ENCODE measurements around the gene CCDC12. TPM values are rescaled to one million over a fixed set of nuclear protein-coding genes. Genes with fewer than 3 reads are reported as not detected.

The CCDC12 gene
- total RNA-seq, 4 donors from 2014 or later, result 64.6 to 101 (median 82.5) TPM

GRCh38 chr3:46947546-46947901, 29.0 kb downstream of the CCDC12 start:
- intact Hi-C loops (cut with DNase I; ENCODE audit: low total_unique reads), result no loop called here
- H3K4me3 ChIP-seq (ENCODE audit: low read depth, poor library complexity, severe bottlenecking), result no peak overlapping the region
- no peak for DNase-seq (ENCODE audit: low spot score in 2 of 2)
- TF ChIP-seq POLR2A (IDR thresholded peaks at IDR 0.05), result no peak
- TF ChIP-seq, protein P1, sequence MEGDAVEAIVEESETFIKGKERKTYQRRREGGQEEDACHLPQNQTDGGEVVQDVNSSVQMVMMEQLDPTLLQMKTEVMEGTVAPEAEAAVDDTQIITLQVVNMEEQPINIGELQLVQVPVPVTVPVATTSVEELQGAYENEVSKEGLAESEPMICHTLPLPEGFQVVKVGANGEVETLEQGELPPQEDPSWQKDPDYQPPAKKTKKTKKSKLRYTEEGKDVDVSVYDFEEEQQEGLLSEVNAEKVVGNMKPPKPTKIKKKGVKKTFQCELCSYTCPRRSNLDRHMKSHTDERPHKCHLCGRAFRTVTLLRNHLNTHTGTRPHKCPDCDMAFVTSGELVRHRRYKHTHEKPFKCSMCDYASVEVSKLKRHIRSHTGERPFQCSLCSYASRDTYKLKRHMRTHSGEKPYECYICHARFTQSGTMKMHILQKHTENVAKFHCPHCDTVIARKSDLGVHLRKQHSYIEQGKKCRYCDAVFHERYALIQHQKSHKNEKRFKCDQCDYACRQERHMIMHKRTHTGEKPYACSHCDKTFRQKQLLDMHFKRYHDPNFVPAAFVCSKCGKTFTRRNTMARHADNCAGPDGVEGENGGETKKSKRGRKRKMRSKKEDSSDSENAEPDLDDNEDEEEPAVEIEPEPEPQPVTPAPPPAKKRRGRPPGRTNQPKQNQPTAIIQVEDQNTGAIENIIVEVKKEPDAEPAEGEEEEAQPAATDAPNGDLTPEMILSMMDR (IDR thresholded peaks at IDR 0.05), result no peak
- 59 to 60% methylated on average over 2 to 4 of the region's 4 CpGs for WGBS, 2 donors

DNA sequence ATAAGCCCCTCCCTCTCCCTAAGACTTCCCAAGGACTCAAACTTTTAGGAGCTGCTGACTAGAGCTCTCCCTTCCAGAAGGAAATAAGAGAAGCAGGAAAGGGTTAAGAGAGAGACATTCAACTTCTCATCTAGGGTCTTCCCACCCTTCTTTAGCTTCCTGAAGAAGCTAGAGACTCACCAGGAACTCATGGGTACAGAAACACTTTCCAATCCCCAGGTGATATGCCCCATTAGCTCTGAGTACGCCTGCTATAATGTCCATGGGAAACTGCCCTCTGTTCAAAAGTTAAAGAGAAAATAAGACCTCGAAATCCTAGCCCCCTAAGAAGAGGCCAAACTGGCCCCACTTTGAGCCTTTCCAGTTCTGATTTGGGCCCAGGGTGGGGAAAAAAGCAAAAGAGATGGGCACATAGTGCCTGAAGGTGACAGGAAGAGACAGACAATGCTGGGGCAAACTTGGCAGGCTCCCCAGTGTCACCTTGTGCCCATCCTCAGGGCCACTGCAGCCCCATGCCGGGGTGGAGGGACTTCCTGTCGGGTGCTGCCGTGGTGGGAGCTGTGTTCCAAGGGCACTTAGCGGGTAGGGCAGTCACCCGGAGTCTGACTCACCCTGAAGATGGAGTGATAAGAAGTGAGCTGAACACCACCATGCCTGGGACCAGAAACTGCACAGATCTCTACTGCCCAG, 29.5 kb downstream of the CCDC12 start:
- no peak overlapping the region for H3K4me3 ChIP-seq (ENCODE audit: low read depth, poor library complexity, severe bottlenecking)
- no peak for DNase-seq (ENCODE audit: low spot score in 2 of 2)
- 34 to 37% methylated on average over 7 of the region's 7 CpGs for WGBS, 2 donors
- TF ChIP-seq, protein P1 (IDR thresholded peaks at IDR 0.05), result no peak
- TF ChIP-seq POLR2A (IDR thresholded peaks at IDR 0.05), result no peak
- intact Hi-C loops (cut with DNase I; ENCODE audit: low total_unique reads), result no loop called here

- WGBS, 2 donors, result 23 to 55% methylated on average over 6 of the region's 6 CpGs
- intact Hi-C loops (cut with DNase I; ENCODE audit: low total_unique reads), result no loop called here
- TF ChIP-seq POLR2A (IDR thresholded peaks at IDR 0.05), result no peak
- TF ChIP-seq, protein P1 (IDR thresholded peaks at IDR 0.05), result no peak
- peak in 1 of 2 donors; percentile 60 for DNase-seq (ENCODE audit: low spot score in 2 of 2)
- H3K4me3 ChIP-seq (ENCODE audit: low read depth, poor library complexity, severe bottlenecking), result no peak overlapping the region
These were observed 30.1 kb downstream of the CCDC12 start for GRCh38 chr3:46946416-46946815.

DNA sequence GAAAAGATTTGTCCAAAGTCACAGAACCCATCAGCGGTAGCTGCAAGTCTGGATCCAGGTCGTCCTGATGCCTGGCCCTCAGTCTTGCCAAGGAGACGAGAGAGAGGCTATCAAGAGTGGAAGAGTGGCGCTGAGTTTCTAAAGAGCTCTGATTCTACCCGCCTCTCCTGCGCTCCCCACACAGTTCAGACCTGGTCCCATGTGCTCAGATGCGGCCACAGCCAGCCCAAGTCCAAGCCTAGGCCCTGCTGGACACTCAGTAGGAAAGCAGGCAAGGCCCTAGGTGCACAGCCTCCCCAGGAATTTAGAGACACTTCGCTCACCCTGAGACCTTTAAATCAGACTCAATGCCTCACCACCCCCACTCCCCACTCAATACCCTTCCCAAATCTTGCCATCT, 32.4 kb downstream of the CCDC12 start:
- TF ChIP-seq POLR2A (IDR thresholded peaks at IDR 0.05), result no peak
- TF ChIP-seq, protein P1 (IDR thresholded peaks at IDR 0.05), result no peak
- 91 to 92% methylated on average over 8 of the region's 8 CpGs for WGBS, 2 donors
- H3K4me3 ChIP-seq (ENCODE audit: low read depth, poor library complexity, severe bottlenecking), result no peak overlapping the region
- DNase-seq (ENCODE audit: low spot score in 2 of 2), result no peak
- intact Hi-C loops (cut with DNase I; ENCODE audit: low total_unique reads), result no loop called here

DNA sequence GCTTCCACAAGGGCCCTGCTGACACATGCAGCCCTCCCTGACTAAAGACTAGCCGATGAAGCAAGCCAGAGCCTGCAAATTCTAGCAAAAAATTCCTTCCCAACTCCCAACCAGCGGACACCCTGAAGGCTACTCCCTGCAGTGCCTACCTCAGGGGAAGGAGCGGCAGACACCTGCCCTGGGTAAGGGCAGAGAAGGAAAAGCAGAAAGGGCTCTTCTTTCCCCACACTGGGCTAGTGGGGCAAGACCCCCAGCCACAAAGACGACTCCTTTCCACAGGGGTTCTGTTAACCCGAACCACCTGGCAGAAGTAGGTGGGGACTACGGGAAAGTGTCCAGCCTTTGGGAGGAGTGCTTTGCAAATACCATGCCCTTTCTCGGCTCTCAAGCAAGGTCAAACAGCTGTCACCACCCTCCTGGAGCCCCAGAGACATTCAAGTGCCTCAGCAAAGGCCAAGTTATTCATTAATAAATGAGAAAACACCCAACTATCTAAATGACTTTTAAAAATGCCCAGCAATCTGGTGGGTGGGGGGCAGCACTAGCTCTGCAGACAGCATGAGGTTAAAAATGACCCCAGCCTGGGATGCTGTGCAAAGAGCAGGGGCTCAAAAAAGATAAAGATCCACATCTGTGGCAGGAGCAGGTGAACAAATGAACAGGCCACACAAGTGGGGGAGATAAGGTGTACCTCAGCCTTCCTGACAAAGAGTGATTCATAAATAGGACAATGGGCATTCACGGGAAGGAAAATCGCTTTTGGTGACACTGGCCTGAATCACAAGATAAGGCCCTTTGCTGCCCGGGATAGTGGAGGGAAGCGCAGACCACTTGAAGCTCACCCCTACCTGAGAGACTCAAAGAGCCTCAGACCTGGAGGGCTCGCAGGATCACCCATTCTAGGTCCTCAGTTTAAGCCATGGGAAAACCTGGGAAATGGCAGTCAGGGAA, 33.0 kb downstream of the CCDC12 start:
- H3K4me3 ChIP-seq (ENCODE audit: low read depth, poor library complexity, severe bottlenecking), result no peak overlapping the region

More for the DNA sequence above, 33.0 kb downstream of the CCDC12 start:
- TF ChIP-seq, protein P1 (IDR thresholded peaks at IDR 0.05), result no peak
- no peak for TF ChIP-seq POLR2A (IDR thresholded peaks at IDR 0.05)
- intact Hi-C loops (cut with DNase I; ENCODE audit: low total_unique reads), result no loop called here
- 54 to 60% methylated on average over 12 of the region's 12 CpGs for WGBS, 2 donors
- DNase-seq (ENCODE audit: low spot score in 2 of 2), result no peak

All from lower leg skin (tissue), 4 donors.